Measurements from ENCODE around the gene GFI1.

The GFI1 gene

DNA sequence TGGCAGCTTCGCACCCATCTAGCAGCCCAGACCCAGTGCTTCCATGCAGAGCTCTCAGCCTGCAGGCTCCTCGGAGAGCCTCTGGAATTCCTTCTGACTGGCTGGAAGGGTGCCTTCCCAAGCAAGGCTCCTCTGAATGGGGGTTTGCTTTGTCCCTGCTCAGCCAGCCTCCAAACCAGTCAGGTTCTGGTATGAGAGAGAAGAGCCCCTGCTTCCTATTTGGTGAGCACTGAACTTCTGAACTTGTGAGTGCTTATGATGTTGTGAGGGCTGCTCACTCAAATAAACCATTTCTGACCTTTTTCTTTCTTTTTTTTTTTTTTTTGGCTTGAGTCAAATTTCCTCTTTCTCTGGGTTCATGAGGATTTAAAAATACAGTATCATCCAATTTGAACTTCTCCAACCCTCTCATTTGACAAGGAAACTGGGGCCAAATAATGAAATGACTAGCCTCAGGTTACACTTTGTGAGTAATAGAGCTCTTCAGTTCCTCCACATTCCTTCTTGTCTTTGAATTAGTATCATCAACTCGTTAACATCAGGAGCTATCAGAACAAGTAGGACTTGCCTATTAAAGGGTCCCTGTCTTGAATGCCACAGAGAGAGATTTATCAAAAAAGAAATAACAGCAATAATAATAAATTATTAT lies 39.6 kb downstream of the GFI1 start:
- no peak for TF ChIP-seq CTCF (IDR thresholded peaks at IDR 0.05; ENCODE audit: low read depth, low read length)
- no peak for DNase-seq (ENCODE audit: low read depth, low spot score)
- in situ Hi-C loops (cut with HindIII; ENCODE audit: low sequenced_read_pairs) = no loop called here
- no peak overlapping the region for H3K4me3 ChIP-seq (ENCODE audit: low read depth, low read length)

GRCh38 chr1:92446546-92446945 lies 40.2 kb downstream of the GFI1 start:
- in situ Hi-C loops (cut with HindIII; ENCODE audit: low sequenced_read_pairs) = no loop called here
- no peak overlapping the region for H3K4me3 ChIP-seq (ENCODE audit: low read depth, low read length)
- DNase-seq (ENCODE audit: low read depth, low spot score) = no peak
- no peak for TF ChIP-seq CTCF (IDR thresholded peaks at IDR 0.05; ENCODE audit: low read depth, low read length)

- no peak overlapping the region for H3K4me3 ChIP-seq (ENCODE audit: low read depth, low read length)
- in situ Hi-C loops (cut with HindIII; ENCODE audit: low sequenced_read_pairs) = no loop called here
- TF ChIP-seq CTCF (IDR thresholded peaks at IDR 0.05; ENCODE audit: low read depth, low read length) = no peak
- no peak for DNase-seq (ENCODE audit: low read depth, low spot score)
Observed at GRCh38 chr1:92445865-92446264, 40.9 kb downstream of the GFI1 start.

DNA sequence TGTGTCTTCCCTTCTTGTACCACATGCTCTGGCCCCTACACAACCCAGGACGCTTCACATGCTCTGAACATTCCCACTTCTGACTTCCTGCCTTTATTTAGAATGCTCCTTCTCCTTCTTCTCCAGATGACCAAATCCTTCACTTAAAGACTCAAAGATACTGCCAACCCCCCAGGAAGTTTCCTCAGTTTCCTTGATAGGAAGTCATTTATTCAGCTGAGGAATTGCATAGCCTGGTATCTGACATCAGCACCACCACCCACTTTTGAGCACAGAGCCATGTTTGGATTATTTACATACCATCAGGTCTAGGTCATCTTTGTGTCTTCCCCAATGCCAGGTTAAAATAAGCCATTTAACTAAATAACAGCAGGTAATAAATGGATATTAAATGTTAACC lies 42.4 kb downstream of the GFI1 start:
- no peak overlapping the region for H3K4me3 ChIP-seq (ENCODE audit: low read depth, low read length)
- no peak for TF ChIP-seq CTCF (IDR thresholded peaks at IDR 0.05; ENCODE audit: low read depth, low read length)
- peak; percentile 9 for DNase-seq (ENCODE audit: low read depth, low spot score)
- in situ Hi-C loops (cut with HindIII; ENCODE audit: low sequenced_read_pairs) = no loop called here

GRCh38 chr1:92443893-92444292 lies 42.8 kb downstream of the GFI1 start:
- no peak for TF ChIP-seq CTCF (IDR thresholded peaks at IDR 0.05; ENCODE audit: low read depth, low read length)
- no peak for DNase-seq (ENCODE audit: low read depth, low spot score)
- H3K4me3 ChIP-seq (ENCODE audit: low read depth, low read length) = no peak overlapping the region
- in situ Hi-C loops (cut with HindIII; ENCODE audit: low sequenced_read_pairs) = no loop called here

DNA sequence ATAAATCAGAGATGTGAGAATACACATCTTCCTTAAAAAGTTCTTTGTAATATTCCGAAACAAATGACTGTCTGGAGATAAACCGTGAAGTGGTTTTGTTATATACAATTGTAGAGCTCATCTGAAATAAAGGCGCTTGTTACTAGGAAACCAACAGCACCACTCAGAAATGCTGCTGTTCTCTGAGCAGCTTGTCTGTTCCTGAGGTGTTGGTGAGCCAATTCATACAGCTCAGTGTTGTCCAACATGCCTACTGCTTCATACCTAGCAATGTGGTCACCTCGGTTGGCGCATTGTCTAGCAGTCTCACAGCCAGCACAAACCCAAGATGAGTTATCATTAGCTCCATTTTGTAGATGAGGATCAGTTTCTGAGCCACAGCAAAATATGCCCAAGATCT lies 44.4 kb downstream of the GFI1 start:
- no peak for DNase-seq (ENCODE audit: low read depth, low spot score)
- in situ Hi-C loops (cut with HindIII; ENCODE audit: low sequenced_read_pairs) = no loop called here
- no peak overlapping the region for H3K4me3 ChIP-seq (ENCODE audit: low read depth, low read length)
- no peak for TF ChIP-seq CTCF (IDR thresholded peaks at IDR 0.05; ENCODE audit: low read depth, low read length)
